Epidermal melanocyte (primary cell): Measurements from ENCODE around the gene TLK1.

ENCODE experiments used
- DNase-seq: peaks from one replicate; pipeline ENCODE4 v3.0.0; 2011; ENCODE audit warnings: low spot score; ENCODE audit not compliant: insufficient read length

The TLK1 gene

DNA sequence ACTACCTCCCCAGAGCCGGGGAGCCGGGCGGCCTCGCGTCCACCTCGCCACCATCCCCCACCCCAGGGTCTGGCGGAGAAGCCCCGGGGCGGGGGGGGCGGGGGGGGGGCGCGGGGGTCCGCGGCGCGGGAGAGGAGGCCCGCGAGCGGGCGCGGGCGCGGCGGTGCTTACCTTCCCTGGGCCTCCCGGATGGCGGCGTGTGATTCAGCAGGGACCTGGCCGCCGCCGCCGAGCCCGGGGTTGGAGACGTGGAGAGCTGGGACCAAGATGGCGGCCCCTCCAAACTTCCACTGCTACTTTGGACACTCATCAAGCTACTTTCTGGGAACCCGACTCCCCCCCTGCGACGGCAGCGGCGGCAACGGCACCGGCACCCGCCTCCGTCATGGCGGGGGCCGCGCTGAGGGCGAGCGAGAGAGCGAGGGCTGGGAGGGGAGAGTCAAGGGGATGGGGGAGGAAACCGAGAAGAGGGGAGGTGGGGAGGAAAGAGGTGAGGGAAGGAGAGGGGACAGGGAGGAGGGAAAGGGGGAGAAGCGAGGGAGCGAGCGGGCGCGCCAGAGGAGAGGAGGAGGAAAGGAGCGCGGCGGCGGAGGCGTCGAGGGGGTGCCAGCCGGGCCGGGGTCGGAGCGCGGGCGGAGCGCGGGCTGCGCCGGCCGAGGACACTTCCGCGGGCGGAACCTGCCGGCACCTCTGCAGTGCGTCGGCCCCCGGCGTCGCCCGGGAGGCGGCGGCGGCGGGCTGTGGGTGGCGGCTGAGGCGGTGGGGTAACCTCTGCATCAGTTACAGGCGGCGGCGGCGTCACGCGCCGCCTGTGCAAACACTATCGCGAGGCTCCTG, at the start of gene TLK1:
TLK1 (minus strand) TSS at position 775 of the 837 bp plus-strand sequence; CDS start at position 310, 465 bp downstream.
- DNase-seq: peak; percentile 42

GRCh38 chr2:171210216-171210863, 49.6 kb upstream of the TLK1 start:
- DNase-seq: no peak

DNA sequence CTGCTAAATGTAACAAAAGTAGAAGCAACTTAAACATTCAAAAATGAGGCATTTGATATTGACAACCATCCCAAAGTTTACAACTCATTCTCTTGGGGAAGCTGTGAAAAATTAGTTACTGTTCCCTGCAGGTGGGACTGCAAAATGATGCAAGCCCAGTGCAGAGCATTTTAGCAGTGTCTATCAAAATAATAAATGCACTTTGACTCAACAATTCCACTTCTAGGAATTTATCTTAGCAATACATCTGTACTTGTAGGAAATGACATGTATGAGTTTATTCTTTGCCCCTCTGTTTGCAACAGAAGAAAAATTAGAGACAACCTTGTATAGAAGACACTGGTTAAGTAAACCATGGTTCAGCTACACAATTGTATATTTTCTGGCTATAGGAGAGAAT, 48.0 kb upstream of the TLK1 start:
- no peak for DNase-seq

DNA sequence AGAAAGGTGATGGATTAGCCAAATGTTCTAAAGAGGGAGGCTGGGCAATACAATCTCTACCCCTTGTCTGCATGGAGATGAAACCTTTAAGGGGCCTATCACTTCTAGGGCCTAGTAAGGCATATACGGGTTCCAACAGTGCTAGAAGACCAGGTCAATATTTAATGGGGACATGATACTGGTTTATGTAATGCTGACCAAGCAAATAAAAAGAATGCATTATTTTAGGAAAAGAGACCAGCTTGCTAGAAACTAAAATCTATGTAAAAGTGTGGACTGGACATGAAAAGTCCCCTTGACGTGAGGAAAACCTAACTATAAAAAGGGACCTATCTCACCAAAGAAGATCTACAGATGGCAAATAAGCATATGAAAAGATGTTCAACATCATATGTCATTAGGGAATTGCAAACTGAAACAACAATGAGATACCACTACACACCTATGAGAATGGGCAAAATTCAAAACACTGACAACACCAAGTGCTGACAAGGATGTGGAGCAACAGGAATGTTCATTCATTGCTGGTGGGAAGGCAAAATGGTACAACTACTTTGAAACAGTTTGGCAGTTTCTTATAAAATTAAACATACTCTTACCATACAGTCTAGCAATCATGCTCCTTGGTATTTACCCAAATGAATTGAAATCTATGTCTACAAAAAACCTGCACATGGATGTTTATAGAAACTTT, 45.9 kb upstream of the TLK1 start:
- DNase-seq: no peak

- DNase-seq: no peak
These were observed 44.9 kb upstream of the TLK1 start for GRCh38 chr2:171205551-171205950.

DNA sequence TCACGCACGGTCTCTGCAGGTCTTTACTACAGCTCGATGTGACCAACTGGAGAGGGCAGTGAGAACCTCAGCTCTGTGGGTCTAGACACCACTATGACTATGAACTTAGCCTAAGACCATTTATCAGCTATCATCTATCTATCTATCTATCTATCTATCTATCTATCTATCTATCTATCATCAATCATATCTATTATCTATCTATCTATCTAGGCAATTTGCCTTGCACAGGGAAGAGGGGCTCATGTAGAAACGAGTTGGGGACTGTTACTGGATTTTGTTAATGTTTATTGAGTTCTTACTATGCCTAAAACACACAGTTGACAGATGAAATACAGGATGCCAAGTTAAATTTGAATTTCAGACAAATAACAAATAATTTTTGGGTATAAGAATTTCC, 41.1 kb upstream of the TLK1 start:
- no peak for DNase-seq

DNA sequence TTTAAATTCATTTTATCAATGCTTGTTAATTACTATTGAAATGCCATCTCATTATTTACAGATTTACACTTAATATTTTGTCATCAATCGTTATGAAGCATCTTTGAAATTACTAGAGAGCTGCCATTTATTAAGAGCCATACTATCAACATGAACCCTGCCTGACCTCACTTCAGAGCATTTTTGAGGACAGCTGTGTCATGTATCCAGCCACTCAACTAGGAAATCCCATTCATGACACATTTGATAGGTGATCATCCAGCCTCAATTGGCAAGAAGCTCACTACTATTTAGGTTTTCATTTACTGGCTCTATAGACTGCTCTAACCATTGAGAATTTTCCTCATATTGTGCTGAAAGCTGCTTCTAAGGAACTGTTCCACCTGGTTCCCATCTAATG, 40.6 kb upstream of the TLK1 start:
- DNase-seq: no peak

- DNase-seq: no peak
These were observed 39.8 kb upstream of the TLK1 start for GRCh38 chr2:171200469-171200868.

DNA sequence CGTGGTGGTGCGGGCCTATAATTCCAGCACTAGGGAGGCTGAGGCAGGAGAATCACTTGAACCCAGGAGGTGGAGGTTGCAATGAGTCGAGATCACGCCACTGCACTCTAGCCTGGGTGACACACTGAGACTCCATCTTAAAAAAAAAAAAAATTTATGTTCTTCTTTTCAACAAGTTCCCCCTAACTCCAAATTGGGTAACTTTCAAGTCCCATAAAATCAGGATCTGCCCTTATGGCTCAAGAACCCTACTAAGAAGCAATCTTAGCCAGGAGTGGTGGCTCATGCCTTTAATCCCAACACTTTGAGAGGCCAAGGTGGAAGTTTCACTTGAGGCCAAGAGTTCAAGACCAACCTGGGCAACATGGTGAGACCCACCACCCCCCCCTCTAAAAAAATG, 30.3 kb upstream of the TLK1 start:
- no peak for DNase-seq

GRCh38 chr2:171187819-171188218, 27.1 kb upstream of the TLK1 start:
- no peak for DNase-seq

- no peak for DNase-seq
These were observed 26.5 kb upstream of the TLK1 start for GRCh38 chr2:171187177-171187576.

- no peak for DNase-seq
These were observed 25.2 kb upstream of the TLK1 start for GRCh38 chr2:171185941-171186340.

DNA sequence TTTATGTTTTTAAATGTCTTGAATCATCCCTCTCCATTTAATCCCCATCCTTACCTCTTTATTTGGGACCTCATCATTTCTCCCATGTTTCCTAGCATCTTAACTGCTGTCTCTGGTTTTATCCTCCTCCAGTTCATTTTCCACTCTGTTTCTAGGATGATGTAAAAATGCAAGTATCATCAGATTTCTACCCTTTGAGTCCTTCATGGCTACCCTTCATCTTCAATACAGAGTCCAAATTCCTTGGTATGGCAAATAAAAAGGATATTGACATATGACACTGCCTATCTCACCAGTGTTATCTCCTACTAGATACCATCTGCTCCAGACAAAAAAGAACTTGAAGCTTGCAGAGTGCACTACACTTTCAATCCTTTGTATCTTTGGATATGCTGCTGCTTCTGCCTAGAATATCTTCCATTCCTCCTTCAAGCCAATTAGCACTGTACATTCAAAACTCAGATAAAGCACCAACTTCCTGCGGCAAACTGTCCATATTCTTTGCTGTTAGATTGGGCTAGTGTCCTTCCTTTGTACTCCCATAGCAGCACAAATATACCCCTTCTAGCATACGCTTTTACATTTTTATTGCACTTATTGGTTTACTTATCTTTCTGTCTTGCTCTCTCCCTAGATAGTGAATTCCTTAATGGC, 24.6 kb upstream of the TLK1 start:
- DNase-seq: no peak

GRCh38 chr2:171181064-171182049, 20.7 kb upstream of the TLK1 start:
- DNase-seq: no peak

DNA sequence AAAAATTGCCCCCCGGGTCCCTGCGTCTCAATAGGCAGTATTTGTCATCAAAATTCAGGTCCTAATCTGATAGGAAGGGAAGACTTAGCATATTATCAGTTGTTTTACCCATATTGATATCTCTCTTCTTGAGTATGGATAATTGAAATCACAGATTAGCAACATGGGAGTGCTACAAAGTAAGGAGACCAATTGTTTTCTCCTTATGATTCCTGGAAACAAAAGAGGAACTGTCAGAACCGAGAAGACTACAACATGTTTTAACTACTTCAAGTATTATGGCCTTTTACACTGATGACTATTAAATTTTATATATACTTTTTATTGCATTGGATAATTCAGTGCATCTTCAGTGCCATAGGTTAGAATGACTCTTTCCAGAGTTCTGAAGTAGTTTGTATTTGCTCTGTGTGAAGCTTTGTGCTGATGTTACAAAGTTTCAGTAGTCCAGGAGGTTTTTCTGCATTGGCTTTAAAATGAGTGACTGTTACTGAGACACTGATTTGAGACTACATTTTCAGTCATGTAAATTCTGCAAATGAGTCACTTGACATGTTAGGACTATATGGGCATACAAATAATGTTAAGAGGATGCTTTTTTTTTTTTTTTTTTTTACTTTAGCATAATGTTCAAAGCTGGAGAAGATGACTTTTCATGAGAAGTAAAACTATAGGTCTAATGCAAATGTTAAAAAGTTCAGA, 19.7 kb upstream of the TLK1 start:
- no peak for DNase-seq

DNA sequence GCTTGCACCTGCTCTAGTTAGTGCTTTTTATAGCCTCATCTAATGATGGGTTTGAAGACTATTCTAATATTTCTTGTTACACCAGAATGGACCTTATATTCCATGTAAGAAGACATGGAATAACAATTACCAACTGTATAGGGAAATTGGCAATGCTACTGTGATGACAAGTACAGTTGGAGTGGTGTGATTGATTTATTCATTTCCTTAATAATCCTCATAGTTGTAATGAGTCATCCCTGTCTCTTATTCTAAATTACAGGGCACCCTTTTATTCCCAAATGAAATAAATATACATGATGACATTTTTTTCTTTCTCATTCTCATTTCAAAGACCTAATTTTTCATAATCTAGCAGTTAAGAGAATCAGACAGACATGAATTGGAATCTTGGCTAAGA, 18.3 kb upstream of the TLK1 start:
- DNase-seq: no peak

GRCh38 chr2:171176516-171176915, 15.8 kb upstream of the TLK1 start:
- DNase-seq: no peak

- DNase-seq: no peak
These were observed 13.4 kb upstream of the TLK1 start for GRCh38 chr2:171174075-171174474.

GRCh38 chr2:171173087-171173486, 12.4 kb upstream of the TLK1 start:
- DNase-seq: no peak

DNA sequence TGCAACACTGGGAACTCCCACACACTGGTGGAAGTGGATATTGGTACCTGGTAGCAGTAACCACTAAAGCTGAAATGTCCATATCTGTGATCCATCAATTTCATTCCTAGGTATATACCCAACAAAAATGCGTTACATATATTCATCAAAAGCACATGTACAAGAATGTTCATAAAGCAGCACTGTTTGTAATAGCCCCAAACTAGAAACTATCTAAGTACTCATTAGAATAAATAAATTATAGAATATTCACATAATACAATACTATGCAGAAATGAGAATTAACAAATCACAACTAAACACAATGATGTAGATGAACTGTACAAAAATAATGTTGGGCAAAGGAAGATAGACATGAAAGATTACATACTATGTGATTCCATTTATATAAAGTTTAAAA, 11.1 kb upstream of the TLK1 start:
- no peak for DNase-seq
